Spleen (tissue), 7 donors: ENCODE data around the gene ADGRV1.

Source experiments
- POLR2A ChIP-seq, 3 donors: fragments of 450-650 bp; IDR thresholded peaks; one replicate each; pipeline ENCODE4 v1.5.1; 2017; ENCODE audit warnings: antibody characterized with exemption in 3 of 3, mild to moderate bottlenecking in 1 of 3
- POLR2AphosphoS5 ChIP-seq, 3 donors: sonication (generic); formaldehyde crosslinking; IDR thresholded peaks; one replicate each; pipeline ENCODE4 v1.5.1; 2017; ENCODE audit warnings: antibody characterized with exemption in 3 of 3
- TF ChIP-seq, protein P1 (sequence below), 11 experiments: fragments of 200-600 bp in 7 of 11; fragments of 450-650 bp in 4 of 11; sonication (generic) in 4 of 11; IDR thresholded peaks in 8 of 11; conservative IDR thresholded peaks in 3 of 11; 1 replicate in 7 of 11; 2 replicates in 4 of 11; pipeline versions ENCODE4 v1.4.0 to v1.8.0; 2016 to 2021; ENCODE audit warnings: antibody characterized with exemption in 11 of 11, inconsistent platforms in 4 of 11, mild to moderate bottlenecking in 1 of 11
- donor health status: DM: no; HTN: no; CAD: no; lungs with moderate emphysema.
- donor health status: DM: no; HTN: no; CAD: no.
- donor health status: DM: no; HTN: no; CAD: no.

DNA sequence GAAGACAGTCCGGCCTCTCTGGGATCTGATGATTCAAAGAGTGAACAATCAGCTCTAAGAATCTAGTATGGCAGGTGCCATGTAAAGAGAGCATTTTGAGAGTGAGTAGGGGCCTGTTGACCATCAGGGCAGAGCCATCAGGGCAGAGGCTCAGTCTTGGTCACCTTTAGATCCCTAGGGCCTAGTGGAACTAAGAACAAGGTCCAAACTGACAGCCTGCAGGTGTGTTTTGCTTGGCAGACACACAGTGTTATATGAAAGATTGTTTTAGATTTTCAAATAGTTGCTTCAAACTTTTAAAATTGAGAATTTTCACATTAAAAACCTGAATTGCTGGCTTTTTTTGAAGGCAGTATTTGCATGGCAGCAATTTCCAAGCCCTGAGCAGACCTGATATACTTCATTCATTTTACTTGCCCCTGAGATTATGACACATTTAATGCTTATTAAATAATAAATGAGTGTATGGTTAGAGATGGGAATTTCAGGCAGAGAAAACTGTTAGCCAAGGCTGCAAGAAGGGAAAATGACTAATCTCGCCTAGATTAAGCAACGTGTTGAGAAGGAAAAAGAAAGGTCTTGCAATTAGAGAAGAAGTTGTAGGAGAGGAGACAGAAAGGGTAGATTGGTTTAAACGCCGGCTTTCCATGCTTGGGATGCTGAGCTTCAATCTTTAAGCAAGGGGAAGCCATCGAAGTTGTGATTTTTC lies 544.9 kb downstream of the ADGRV1 start:
- TF ChIP-seq, protein P1, sequence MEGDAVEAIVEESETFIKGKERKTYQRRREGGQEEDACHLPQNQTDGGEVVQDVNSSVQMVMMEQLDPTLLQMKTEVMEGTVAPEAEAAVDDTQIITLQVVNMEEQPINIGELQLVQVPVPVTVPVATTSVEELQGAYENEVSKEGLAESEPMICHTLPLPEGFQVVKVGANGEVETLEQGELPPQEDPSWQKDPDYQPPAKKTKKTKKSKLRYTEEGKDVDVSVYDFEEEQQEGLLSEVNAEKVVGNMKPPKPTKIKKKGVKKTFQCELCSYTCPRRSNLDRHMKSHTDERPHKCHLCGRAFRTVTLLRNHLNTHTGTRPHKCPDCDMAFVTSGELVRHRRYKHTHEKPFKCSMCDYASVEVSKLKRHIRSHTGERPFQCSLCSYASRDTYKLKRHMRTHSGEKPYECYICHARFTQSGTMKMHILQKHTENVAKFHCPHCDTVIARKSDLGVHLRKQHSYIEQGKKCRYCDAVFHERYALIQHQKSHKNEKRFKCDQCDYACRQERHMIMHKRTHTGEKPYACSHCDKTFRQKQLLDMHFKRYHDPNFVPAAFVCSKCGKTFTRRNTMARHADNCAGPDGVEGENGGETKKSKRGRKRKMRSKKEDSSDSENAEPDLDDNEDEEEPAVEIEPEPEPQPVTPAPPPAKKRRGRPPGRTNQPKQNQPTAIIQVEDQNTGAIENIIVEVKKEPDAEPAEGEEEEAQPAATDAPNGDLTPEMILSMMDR (IDR thresholded peaks at IDR 0.05 in 8 of 11, conservative IDR thresholded peaks at IDR 0.05 in 3 of 11), result no peak
- TF ChIP-seq POLR2A (IDR thresholded peaks at IDR 0.05) (no peak), POLR2AphosphoS5 (IDR thresholded peaks at IDR 0.05) (no peak)
